ENCODE data around the gene DENND1B. TPM values are rescaled to one million over a fixed set of nuclear protein-coding genes. Genes with fewer than 3 reads are reported as not detected.

Gene DENND1B
- polyA plus RNA-seq, 4 donors: 11.2 to 14.6 (median 14.0) TPM

DNA sequence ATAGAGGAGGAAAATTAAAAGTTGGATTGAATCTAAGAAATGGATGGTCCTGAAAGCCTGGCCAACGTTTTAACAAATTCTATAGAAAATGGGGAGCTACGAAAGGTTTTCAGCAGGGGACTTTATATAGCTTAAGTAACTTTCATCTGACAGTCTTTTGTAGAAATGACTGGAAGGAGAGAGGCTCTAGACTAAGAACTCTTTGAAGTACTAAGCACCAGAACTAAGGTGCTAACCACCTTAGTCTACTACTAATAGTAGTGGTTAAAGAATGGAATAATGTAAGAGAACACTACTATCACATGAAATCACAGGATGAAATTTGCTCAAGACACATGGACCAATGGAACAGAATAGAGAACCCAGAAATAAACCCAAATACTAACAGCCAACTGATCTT lies 126.1 kb downstream of the DENND1B start:
- no peak for DNase-seq (ENCODE audit: low read depth in 4 of 4, low spot score in 3 of 4)

DNA sequence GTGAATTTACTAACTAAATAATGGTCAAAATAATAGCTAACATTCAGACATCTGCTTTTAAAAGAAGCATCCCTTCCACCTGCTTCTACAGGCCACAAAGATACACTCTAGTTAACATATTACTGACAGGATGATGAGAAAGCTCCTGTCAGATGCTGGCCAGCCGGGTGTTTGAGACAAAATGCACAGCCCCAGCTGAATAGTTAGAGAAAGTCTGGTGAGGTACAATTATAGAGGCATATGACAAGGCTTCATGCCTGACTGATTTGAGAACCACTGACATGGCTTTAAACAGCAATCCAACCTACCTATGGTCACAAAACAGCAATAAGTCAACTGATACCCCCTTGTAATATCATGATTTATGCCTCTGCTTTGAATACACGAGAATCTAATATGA lies 137.0 kb downstream of the DENND1B start:
- no peak for DNase-seq (ENCODE audit: low read depth in 4 of 4, low spot score in 3 of 4)

DNA sequence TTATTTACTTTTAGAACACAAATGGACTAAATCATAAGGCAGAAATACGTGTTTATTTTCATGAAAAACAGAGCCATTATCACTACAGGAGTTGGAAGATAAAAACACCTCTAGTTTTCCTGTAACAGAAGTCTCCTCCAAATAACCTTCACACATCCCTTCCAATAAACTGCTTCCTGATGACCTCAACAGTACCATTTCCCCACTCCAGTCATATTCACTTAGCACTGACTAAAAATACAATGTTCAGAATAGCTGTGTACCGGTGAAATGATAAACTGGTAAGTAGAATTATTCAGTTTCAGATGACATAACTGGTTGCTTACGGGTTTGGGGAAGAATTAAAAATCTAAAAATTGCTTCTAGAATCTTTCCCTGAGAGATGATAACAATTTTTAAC lies 137.9 kb downstream of the DENND1B start:
- DNase-seq (ENCODE audit: low read depth in 4 of 4, low spot score in 3 of 4): no peak

DNA sequence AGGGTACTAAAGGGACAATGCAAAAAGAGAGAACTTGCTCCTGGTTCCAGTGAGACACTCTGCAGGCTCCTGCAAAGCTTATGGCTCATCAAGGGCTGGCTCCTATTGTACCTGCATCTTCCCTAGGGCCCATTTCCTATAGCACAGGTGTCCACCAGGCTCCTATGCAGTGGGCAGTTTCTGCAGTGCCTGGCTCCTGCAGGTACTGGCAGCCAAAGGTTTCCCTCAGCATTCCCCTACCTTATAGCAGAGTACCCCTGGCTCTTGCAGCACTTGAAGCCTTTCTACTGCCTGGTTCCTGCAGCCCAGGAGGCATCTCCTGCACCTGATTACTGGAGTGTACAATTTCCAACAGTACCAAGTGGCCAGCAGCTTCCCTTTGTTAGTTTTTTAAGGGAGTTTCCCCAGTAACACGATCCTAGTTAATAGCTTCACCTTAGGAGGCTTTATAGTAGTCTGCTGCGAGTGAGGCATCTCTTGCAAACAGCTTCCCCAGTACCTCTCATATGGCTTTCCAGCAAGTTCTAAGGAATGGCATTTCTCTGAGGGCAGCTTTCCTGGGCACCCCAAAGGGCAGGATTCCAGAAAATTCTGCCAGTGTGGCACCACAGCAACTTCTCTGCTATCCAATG lies 141.7 kb downstream of the DENND1B start:
- peak in 1 of 4 donors; percentile 5 for DNase-seq (ENCODE audit: low read depth in 4 of 4, low spot score in 3 of 4)

DNA sequence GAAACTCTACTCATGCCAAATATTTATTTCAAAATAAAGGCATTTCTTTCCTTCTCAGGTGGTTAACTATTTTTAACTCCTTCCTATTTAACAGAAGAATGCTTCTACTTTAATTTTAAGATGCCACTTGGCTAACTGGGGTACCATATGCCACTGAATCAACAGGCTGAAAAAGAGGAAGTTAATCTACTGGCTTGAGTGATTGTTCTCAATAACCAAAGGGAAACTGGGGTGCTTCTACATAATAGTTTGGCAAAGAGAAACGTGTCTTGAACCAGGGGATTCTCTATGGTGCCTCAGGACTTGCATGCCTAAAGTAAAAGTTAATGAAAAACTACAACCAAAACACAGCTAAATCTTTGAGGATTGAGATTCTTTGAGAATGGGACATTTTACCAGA lies 142.6 kb downstream of the DENND1B start:
- no peak for DNase-seq (ENCODE audit: low read depth in 4 of 4, low spot score in 3 of 4)

DNA sequence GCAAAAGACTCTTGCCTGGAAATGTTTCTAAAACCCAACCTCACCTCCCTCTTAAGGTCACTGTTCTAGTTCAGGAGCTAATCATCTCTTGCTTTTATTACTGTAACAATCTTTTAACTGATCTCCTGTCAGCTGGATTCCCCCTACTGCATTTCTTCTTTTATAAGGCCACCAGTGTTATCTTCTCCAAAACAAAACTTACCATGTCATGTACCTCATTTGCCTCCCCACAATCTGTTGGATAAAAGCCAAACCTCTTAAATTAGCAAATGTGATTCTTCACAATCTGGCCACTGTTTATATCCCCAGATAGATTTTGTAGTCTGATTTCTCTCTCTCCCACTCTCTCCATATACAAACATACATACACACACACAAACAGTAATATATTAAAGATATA lies 143.3 kb downstream of the DENND1B start:
- DNase-seq (ENCODE audit: low read depth in 4 of 4, low spot score in 3 of 4): no peak

DNA sequence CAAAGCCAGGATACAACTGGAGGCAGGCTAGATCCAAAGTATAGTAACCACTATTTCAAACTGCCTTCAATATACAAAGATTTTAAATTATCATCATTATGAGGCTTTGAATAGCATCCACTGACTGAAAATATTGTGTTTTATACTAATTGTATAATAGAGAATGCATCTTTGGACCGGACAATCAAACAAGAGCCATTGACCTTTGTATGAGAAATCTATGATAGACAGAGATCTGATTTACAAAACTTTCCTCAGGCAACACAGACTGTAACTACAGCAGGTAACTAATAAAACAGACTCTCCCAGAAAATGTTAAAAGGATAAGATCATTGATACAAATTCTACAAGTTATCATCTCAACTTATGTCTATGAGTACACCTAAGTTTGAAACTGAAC lies 152.9 kb downstream of the DENND1B start:
- no peak for DNase-seq (ENCODE audit: low read depth in 4 of 4, low spot score in 3 of 4)

DNA sequence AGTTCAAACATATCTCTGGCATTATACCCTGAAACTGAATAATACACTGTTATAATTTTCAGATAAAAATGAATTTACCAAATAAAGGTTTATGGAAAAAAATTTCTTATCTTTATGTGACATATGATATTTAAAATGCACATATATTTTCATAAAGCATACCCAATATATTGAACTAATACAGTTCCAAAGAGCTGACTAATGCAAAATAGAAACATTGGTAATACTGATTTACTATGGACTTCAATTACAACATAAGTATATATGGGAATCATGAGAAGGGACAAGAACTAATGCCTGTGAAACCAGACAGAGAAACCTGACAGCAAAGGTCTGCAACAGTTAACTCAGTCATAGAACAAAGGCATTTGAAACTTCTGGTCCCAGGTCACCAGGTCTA lies 153.5 kb downstream of the DENND1B start:
- DNase-seq (ENCODE audit: low read depth in 4 of 4, low spot score in 3 of 4): no peak

DNA sequence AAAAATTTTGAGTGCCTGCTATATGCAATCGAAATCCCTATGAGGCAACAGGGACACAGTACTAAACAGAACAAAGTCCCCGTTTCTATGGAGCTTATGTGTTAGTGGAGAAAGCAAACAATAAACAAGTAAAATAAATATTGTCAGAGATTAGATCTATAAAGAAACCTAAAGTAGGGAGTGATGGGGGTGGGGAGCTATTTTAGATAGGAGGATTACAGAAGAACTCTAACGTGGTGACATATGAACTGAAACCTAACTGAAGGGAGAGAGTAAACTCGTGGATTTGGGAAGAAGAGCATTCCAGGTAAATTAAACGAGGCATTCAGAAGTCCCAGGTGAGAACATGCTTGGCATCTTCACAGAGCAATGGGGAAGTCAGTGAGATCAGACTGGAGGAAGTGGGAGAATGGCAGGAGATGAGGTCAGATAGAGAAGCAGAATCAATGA lies 154.5 kb downstream of the DENND1B start:
- DNase-seq (ENCODE audit: low read depth in 4 of 4, low spot score in 3 of 4): no peak

DNA sequence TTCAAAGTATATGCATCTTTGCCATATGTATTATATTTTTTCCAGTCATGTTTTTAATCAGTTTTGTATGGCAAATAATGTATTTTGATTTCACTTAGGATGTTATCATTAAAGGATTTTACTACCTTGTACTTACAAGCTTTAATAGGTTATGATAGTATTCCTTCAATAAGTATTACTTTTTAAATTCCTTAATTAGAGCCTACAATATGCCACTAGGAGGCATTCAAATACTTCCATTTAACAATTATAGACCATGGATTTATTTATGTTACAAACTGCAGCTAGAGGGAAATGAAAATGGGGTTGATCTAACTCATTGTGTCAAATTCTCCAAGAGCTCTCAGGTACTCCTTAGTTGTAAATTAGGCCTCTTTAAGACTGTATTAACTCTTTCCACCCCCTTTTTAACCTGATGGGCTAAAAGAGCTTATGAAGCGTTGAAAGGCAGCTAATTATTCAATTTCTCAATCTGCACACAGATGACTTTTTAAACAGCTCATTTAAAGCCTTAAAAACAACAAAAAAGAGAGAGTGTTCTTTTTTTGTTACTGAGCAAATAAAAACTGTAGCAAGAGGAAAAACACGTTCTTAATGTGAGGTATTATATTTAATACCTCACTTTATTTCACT lies 156.2 kb downstream of the DENND1B start:
- peak in 1 of 4 donors; percentile 5 for DNase-seq (ENCODE audit: low read depth in 4 of 4, low spot score in 3 of 4)

DNA sequence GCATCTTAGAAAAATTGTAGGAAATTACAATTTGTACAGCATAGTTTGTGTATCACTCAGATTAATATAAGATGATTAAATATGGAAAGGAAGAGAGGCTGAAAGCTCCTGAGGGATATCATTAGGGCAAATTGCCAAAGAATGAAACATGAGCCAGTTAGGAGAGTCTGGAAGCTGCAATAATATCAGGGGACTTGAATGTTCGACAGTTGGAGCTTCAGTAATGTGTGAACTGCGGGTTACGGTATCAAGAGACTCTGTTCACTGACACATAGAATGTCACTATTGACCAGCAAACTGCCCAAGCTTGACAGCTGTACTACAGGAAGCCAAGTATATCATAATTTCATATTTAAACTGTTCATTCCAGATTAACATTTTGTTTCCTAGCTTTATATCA lies 157.2 kb downstream of the DENND1B start:
- DNase-seq (ENCODE audit: low read depth in 4 of 4, low spot score in 3 of 4): no peak

DNA sequence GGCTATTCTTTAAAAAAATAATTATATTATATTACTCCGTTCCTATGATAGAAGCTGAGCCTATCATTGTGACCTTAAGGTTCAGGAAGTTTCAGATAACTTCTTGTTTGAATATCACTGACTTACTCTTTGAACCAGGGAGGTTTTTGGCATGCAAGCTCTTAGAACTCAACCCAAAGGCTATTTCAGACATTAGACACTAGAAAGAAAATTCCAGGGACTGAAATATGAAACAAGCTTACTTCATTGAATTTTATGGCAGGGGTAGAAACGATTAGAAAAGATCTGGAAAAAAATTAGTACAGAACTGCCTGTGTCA lies 159.6 kb downstream of the DENND1B start:
- DNase-seq (ENCODE audit: low read depth in 4 of 4, low spot score in 3 of 4): no peak

DNA sequence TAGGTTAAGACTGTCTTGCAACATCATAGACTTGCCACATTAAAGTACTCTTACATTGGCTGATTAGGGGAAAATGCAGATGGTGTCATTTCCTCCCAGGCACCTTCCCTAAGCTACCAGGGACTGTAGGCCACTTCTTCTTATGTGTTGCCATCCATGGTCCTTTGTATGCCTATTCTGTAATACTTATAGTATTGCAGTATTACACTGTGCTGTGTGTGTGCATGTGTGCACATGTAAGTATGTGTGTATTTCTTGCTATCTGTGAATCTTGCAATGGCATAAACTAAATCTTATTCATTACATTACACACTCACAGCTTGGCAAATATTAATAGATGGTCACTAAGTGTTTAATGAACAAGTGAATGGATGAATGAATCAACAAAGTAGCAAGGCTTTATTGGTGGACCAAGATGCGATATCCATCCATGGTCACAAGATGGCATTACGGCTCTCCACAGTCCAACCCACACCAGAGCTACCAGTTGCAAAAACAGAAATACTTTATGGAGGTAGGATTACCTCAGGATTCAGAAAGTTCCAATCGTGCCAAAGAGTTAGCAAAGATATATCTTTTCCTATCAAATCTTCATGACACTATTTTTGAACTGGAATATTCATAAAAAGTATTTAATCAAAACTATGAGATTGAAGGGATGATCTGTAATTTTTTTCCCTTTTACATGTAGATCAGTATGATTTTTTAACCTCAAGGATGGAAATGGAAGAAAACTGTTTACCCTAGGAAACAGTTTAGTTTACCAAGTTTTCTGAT lies 160.2 kb downstream of the DENND1B start:
- peak in 2 of 4 donors; percentile 8 to 10 for DNase-seq (ENCODE audit: low read depth in 4 of 4, low spot score in 3 of 4)

DNA sequence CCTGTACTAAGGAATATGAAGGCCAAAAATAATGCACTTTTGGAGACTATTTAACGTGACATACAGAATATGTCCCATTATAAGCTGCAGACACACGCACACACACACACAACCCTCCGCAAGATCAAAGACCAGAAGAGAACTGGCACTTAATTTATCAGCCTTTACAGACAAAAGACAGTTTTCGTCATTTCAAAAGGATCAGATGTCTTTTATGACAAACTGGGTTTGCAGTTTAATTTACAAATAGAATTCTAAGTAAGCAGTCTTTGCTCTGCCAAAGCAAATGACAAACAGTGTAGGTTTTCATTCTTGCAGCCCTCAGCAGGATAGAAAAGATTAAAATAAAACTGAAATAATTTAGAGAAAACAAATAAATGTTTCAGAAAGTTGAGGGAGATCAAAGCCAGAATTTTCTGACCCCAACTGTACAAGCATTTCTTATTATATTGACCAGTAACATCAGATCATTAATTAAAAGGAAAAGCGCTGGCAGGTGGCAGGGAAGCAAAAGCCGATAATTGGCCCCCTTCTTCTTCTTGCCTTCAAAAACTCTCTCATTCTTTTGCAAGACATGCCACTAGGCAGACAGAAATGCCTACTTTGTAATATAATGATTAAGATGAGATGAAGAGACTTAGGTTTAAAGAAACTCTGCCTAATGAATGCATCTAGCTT lies 169.0 kb downstream of the DENND1B start:
- DNase-seq (ENCODE audit: low read depth in 4 of 4, low spot score in 3 of 4): no peak

DNA sequence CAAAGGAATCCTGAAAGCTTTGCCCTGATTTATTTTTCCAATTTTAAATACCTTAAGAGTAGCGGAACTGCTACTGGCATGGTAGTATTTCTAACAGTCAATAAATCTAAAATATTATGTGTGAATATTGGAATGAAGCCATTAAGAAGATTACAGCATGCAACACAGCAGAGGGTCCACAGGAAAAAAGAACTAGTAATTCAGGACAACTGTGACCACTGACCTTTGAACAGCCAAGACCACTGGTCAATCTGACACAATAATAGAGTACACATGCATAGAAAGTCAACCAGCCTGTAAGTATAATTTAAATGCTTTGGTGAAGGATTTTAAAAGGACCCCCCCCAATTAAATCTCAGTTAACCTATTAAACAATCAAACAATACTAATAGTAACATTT lies 171.0 kb downstream of the DENND1B start:
- no peak for DNase-seq (ENCODE audit: low read depth in 4 of 4, low spot score in 3 of 4)

DNA sequence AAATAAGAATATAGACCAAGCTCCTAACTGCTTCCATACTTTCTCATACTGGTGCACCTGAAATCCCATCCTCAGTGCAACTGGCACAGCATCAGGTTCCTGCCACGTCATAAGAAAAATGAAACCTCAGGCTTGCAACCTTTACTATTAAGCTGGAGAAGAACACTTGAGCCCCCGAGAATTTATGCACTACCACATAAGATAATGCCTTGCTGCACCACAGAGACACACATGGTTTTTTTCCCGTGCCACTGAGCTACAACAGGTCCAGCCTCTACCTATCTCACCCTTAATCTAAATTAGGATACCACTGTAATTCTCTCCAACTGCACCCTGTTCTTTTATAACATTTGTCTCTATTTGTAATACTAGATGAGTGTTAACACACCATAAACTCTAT lies 174.5 kb downstream of the DENND1B start:
- no peak for DNase-seq (ENCODE audit: low read depth in 4 of 4, low spot score in 3 of 4)

DNA sequence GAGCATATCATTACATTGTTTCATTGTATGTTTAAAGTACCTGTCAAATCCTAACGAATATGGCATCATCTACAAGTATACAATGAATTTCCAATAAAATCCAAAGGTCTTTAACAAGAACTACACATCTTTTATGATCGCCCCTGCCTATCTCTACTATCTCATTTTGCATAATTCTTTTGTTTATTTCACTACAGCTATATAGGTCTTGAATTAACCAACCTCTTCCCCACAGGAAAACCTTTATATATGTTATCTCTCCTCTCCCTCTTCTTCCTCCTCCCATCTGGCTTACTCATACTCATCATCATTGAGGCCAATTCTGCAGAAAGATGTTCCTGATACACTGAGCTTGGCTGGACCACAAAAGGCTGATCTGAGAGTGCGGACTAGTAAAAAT lies 175.5 kb downstream of the DENND1B start:
- DNase-seq (ENCODE audit: low read depth in 4 of 4, low spot score in 3 of 4): no peak

DNA sequence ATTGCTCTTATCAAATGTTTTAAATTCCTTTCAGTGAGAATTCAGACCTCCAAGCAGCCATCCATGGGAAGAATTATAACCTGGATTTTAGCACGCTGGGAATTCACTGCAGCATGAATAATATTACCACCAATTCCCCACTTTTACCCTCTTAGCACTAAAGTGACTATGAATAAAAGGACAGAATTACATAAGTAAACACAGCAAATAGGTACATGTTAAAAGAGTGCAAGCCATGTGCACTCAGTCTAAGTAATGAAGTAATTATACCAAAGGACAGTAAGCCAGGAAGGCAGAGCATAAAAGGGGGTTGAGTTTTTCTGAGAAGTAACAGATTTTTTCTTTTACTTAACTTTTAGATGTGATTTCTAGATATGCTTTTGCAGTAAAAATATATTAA lies 176.3 kb downstream of the DENND1B start:
- no peak for DNase-seq (ENCODE audit: low read depth in 4 of 4, low spot score in 3 of 4)

DNA sequence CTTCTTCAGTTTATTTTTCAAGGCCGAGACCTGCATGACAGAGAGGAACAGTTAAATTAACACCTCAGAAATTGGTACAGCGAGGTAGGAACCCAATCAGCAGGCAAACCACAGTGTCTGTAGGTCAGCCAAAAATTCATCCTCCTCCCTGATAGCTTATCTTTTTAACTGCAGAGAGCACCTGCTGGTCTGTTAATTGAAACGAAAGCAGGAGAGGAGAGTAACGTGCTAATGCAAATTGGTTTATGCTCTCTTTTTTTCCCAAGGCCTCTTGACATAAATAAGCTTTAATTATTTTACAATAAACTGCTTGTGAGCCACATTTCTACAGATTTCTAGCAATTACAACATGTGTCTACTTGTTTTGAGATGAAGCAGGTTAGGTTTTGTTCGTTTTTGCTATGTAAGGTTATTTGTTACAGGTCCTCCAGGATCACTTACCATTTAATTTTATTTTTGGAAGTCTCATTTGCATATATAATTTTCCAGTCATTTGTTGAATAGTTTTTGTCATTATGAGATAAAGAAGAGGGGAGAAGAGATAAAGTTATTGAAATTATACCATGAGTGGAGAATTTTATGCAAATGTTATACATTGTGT lies 179.9 kb downstream of the DENND1B start:
- no peak for DNase-seq (ENCODE audit: low read depth in 4 of 4, low spot score in 3 of 4)

DNA sequence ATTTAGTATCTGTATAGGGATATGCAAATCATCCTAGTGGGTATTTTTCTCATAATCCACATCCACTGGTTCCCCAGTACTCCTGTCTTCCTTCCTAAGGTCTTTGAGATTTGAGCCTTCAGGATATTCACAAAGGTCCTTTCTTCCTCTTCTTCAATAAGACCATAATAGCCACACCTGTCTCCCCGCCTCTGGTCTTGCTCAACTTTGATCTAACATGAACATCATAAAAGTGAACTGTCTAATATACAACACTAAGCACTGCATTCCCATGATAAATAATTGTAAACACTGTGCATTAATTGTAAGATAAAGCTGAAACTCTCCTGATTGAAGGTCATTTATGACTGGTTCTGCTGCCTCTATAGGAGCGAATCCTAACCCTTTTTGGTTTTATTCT lies 184.6 kb downstream of the DENND1B start:
- DNase-seq (ENCODE audit: low read depth in 4 of 4, low spot score in 3 of 4): no peak

DNA sequence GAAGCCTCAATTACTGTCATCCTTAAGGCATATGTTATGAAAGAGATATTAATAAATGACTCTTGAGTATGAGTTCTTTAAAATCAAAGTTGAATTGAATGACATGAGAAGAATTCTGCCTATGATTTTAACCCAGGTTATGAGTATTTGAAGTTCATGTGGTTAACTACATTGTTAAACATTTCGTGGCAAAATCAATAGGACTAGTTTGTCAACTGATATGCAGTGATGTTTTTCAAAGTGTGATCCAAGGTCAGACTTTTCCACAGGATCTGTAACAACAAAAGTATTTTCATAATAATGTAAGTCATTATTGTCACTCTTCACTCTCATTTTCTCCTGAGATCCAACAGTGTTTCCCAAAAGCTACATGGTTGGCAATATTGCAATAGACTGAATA lies 189.5 kb downstream of the DENND1B start:
- no peak for DNase-seq (ENCODE audit: low read depth in 4 of 4, low spot score in 3 of 4)
